Right lobe of liver (tissue), 4 donors: ENCODE data around the gene C4B.
"Not testable (repeated sequence)": the region's sequence is repeated elsewhere in the genome, so short reads cannot be mapped to it uniquely, and the experiment has no call there.

Experiments used
- CTCF ChIP-seq, 4 donors: fragments of 200-600 bp in 3 of 4; fragments of 450-650 bp in 1 of 4; IDR thresholded peaks; one replicate each; pipeline versions ENCODE4 v1.5.1 to v1.8.0; 2016 to 2022; ENCODE audit warnings: antibody characterized with exemption in 4 of 4, mild to moderate bottlenecking in 2 of 4
- POLR2A ChIP-seq: fragments of 450-650 bp; IDR thresholded peaks from one replicate; pipeline ENCODE4 v1.6.1; 2017; ENCODE audit warnings: antibody characterized with exemption, mild to moderate bottlenecking
- donor health status: DM: no; HTN: no; CAD: no.
- donor health status: DM: no; HTN: no; CAD: no.
- donor health status: DM: no; HTN: yes; CAD: no.

GRCh38 chr6:31980998-31981397, 33.6 kb upstream of the C4B start:
- not testable (repeated sequence) for TF ChIP-seq POLR2A; CTCF (IDR thresholded peaks at IDR 0.05)
